K562 (cell line): ENCODE measurements around the gene SIRPA. TPM values are rescaled to one million over a fixed set of nuclear protein-coding genes. Genes with fewer than 3 reads are reported as not detected.

ENCODE experiments used
- ATAC-seq: fragments of 200-7000 bp; cut with Tn5 transposase; 3 replicates; pipeline ENCODE4 v1.9.1; 2020; ENCODE audit warnings: moderate library complexity
- BruUV-seq: library from RNA; stranded (reverse); fragments of 400-500 nt; replicated peaks from 2 replicates; lab custom pipeline; 2021; lab: Mats Ljungman, UMichigan
- CTCF ChIA-PET: fragments of 300-600 bp; formaldehyde crosslinking; extraction: SDS; loops from one replicate; lab custom pipeline; 2021; ENCODE audit warnings: low intra/inter-chr PET ratio; lab: Yijun Ruan, JAX
- POLR2A ChIA-PET: fragments of 300-600, 350-650 bp; sonication (Branson Sonifier 250); formaldehyde crosslinking; extraction: SDS; loops from one replicate; lab custom pipeline; 2021; ENCODE audit warnings: antibody characterized with exemption, inconsistent platforms; lab: Yijun Ruan, JAX
- DNase-seq, 4 experiments: peaks; one replicate each; pipeline versions ENCODE4 v3.0.0 to v3.0.0-alpha.2; 2011 to 2018; ENCODE audit warnings: low spot score in 3 of 4, mixed read lengths in 3 of 4; ENCODE audit errors: extremely low read depth in 1 of 4
- FAIRE-seq: peaks from 2 replicates; lab custom pipeline; 2011; peaks lifted over from hg19 to GRCh38; lab: Jason Lieb, UNC
- H2AFZ ChIP-seq: 2 replicates; pipeline ENCODE4 v1.6.0; 2011; ENCODE audit warnings: low read depth, low read length, control low read depth, inconsistent platforms
- H3K27ac ChIP-seq: fragments of 200-600 bp; 3 replicates; pipeline ENCODE4 v1.8.0; 2011; ENCODE audit warnings: low read depth, mild to moderate bottlenecking, control low read depth, inconsistent platforms, low read length, moderate library complexity, mixed read lengths; ENCODE audit errors: extremely low read depth
- H3K27me3 ChIP-seq, 2 experiments: fragments of 300-600 bp in 1 of 2; 2 replicates in 1 of 2; 3 replicates in 1 of 2; pipeline versions ENCODE4 v1.6.0 to v1.8.0; 2011; ENCODE audit warnings: inconsistent platforms in 2 of 2, low read length in 2 of 2, mild to moderate bottlenecking in 1 of 2, mixed read lengths in 1 of 2, moderate library complexity in 1 of 2; ENCODE audit not compliant: control insufficient read depth in 2 of 2, insufficient read depth in 2 of 2
- H3K36me3 ChIP-seq: fragments of 300-600 bp; 3 replicates; pipeline ENCODE4 v1.8.0; 2011; ENCODE audit warnings: mild to moderate bottlenecking, low read length, inconsistent platforms; ENCODE audit not compliant: control insufficient read depth, insufficient read depth
- H3K4me1 ChIP-seq, 2 experiments: fragments of 200-600 bp in 1 of 2; replicated peaks in 1 of 2; 2 replicates in 1 of 2; 3 replicates in 1 of 2; pipeline versions ENCODE4 v1.5.1 to v1.8.0; 2011; ENCODE audit warnings: inconsistent platforms in 2 of 2, low read length in 2 of 2, mild to moderate bottlenecking in 1 of 2, mixed read lengths in 1 of 2, moderate library complexity in 1 of 2; ENCODE audit not compliant: control insufficient read depth in 2 of 2, insufficient read depth in 2 of 2
- H3K4me2 ChIP-seq: 2 replicates; pipeline ENCODE4 v1.6.1; 2011; ENCODE audit warnings: low read length, control low read depth, inconsistent platforms, mixed read lengths; ENCODE audit not compliant: insufficient read depth
- H3K4me3 ChIP-seq: fragments of 200-600 bp; sonication (generic), shearing (Covaris generic); 2 replicates; pipeline ENCODE4 v1.5.1; 2016; ENCODE audit warnings: control low read depth, inconsistent platforms
- H3K79me2 ChIP-seq: fragments of 200-600 bp; 3 replicates; pipeline ENCODE4 v1.8.0; 2011; ENCODE audit warnings: low read length, inconsistent platforms; ENCODE audit not compliant: control insufficient read depth, insufficient read depth
- H3K9ac ChIP-seq, 2 experiments: 2 replicates each; pipeline versions ENCODE4 v1.6.0 to v1.6.1; 2011; ENCODE audit warnings: low read depth in 2 of 2, low read length in 2 of 2, control low read depth in 1 of 2, inconsistent platforms in 1 of 2, mild to moderate bottlenecking in 1 of 2, mixed read lengths in 1 of 2; ENCODE audit not compliant: insufficient read depth in 1 of 2
- H3K9me1 ChIP-seq: one replicate; pipeline ENCODE4 v1.6.0; 2011; ENCODE audit warnings: inconsistent platforms, mild to moderate bottlenecking, low read length, moderate library complexity; ENCODE audit not compliant: control insufficient read depth, insufficient read depth
- H3K9me3 ChIP-seq: replicated peaks from 2 replicates; pipeline ENCODE4 v1.5.1; 2011; ENCODE audit warnings: low read depth, low read length, inconsistent platforms; ENCODE audit not compliant: control insufficient read depth, insufficient read depth
- H4K20me1 ChIP-seq: replicated peaks from 2 replicates; pipeline ENCODE4 v1.6.1; 2011; ENCODE audit warnings: low read length, inconsistent platforms, mixed read lengths; ENCODE audit not compliant: control insufficient read depth, insufficient read depth
- CBX1 ChIP-seq: sonication (generic); IDR thresholded peaks from 2 replicates; pipeline ENCODE4 v1.6.1; 2016; ENCODE audit warnings: antibody characterized with exemption, low read depth, mild to moderate bottlenecking
- HDAC2 ChIP-seq: fragments of 450-650 bp; IDR thresholded peaks from 2 replicates; pipeline ENCODE4 v1.6.1; 2016; ENCODE audit warnings: mild to moderate bottlenecking
- L3MBTL2 ChIP-seq: fragments of 450-650 bp; IDR thresholded peaks from 2 replicates; pipeline ENCODE4 v1.6.1; 2016; ENCODE audit warnings: mild to moderate bottlenecking, moderate library complexity
- LCOR ChIP-seq: sonication (generic); formaldehyde crosslinking; IDR thresholded peaks from 2 replicates; pipeline ENCODE4 v1.8.0; 2022; ENCODE audit warnings: mild to moderate bottlenecking, missing genetic modification reagents
- MED1 ChIP-seq: sonication (generic); formaldehyde crosslinking; IDR thresholded peaks from 2 replicates; pipeline ENCODE4 v1.8.1; 2023; ENCODE audit warnings: missing genetic modification reagents, borderline replicate concordance
- POLR2AphosphoS5 ChIP-seq: IDR thresholded peaks from 2 replicates; pipeline ENCODE4 v1.6.1; 2011; ENCODE audit warnings: mild to moderate bottlenecking, low read depth, low read length, moderate library complexity; ENCODE audit not compliant: control insufficient read depth, insufficient read depth
- RFX5 ChIP-seq: IDR thresholded peaks from 2 replicates; pipeline ENCODE4 v1.6.1; 2011; ENCODE audit warnings: low read depth, mild to moderate bottlenecking, improper control_type of control experiment, low read length
- RNF2 ChIP-seq: sonication (generic); IDR thresholded peaks from 2 replicates; pipeline ENCODE4 v1.6.1; 2016
- TSHZ1 ChIP-seq: fragments of 250-450 bp; sonication (Bioruptor Pico); IDR thresholded peaks from 2 replicates; pipeline ENCODE4 v1.4.0; 2020; ENCODE audit warnings: mild to moderate bottlenecking, moderate library complexity
- ZNF324 ChIP-seq: fragments of 250-450 bp; sonication (Bioruptor Pico); IDR thresholded peaks from 2 replicates; pipeline ENCODE4 v1.4.0; 2020; ENCODE audit warnings: mild to moderate bottlenecking
- ZNF561 ChIP-seq: fragments of 450-650 bp; formaldehyde crosslinking; conservative IDR thresholded peaks from 2 replicates; pipeline ENCODE4 v1.4.0; 2020; ENCODE audit warnings: mild to moderate bottlenecking, moderate library complexity
- ZNF740 ChIP-seq, 3 experiments: fragments of 200-800 bp in 1 of 3; sonication (Bioruptor generic) in 1 of 3; sonication (generic) in 1 of 3; formaldehyde crosslinking in 1 of 3; IDR thresholded peaks; 2 replicates each; pipeline versions ENCODE4 v1.6.1 to v1.8.0; 2016 to 2022; ENCODE audit warnings: mild to moderate bottlenecking in 2 of 3, missing compliant biosample characterization in 2 of 3, missing genetic modification characterization in 2 of 3, missing genetic modification reagents in 1 of 3
- ZZZ3 ChIP-seq: fragments of 450-650 bp; IDR thresholded peaks from 2 replicates; pipeline ENCODE4 v1.6.1; 2016; ENCODE audit warnings: antibody characterized with exemption, mild to moderate bottlenecking, moderate library complexity
- WGBS: fragments of 100-300 bp; shearing (Covaris generic); methylation state at CpG from one replicate; pipeline ENCODE4 v1.1.6; 2016; ENCODE audit warnings: low coverage, mixed read lengths; ENCODE audit not compliant: insufficient coverage; ENCODE audit errors: missing lambda C conversion rate; 5-methylcytosine and 5-hydroxymethylcytosine counted together
- in situ Hi-C: fragments of 300-500 bp; cut with MboI; formaldehyde crosslinking; loops from 4 replicates; pipeline ENCODE4 v1.15.0; 2018; ENCODE audit warnings: inconsistent platforms, mixed read lengths
- intact Hi-C: fragments of 100-400 bp; cut with micrococcal nuclease; formaldehyde crosslinking; loops from 2 replicates; pipeline ENCODE4 v1.14.2; 2022
- polyA plus RNA-seq, 8 experiments: library from polyadenylated mRNA; depleted of rRNA in 4 of 8; stranded (reverse) in 5 of 8; unstranded in 3 of 8; fragments of >200 nt; fragmentation: Nextera tagmentation in 2 of 8; fragmentation: Illumina TruSeq in 1 of 8; extraction: Ambion mirVana in 2 of 8; extraction: Trizol in 1 of 8; gene quantifications; 2 replicates each; pipeline versions ENCODE4 v1.2.1 to v1.2.3, GENCODE V29; 2011 to 2014; ENCODE audit warnings: inconsistent platforms in 1 of 8, missing spikeins in 1 of 8
- total RNA-seq, 7 experiments: library from RNA; depleted of rRNA in 6 of 7; stranded (reverse); fragments of >200 nt in 6 of 7; fragmentation: Illumina TruSeq in 2 of 7; extraction: Trizol in 2 of 7; gene quantifications; 2 replicates each; pipeline versions ENCODE4 v1.2.1 to v1.2.3, GENCODE V29; 2011 to 2021; ENCODE audit warnings: low replicate concordance in 1 of 7

The SIRPA gene
- total and polyA plus RNA-seq, 9 of the 15 experiments (the other 6 are each of a cell fraction or from before 2014, with no cell fraction given), result 0.01 to 0.40 (median 0.11) TPM; not detected in 2

- no peaks in the 10 kb centered on the region for H3K9me3 ChIP-seq
- no peaks in the 10 kb centered on the region for H3K4me1 ChIP-seq
- WGBS, result 0% methylated on average over 5 of the region's 7 CpGs
- no peak for FAIRE-seq
- ATAC-seq, result no peak
- DNase-seq, result no peak
- no peaks in the 10 kb centered on the region for H3K79me2 ChIP-seq
- H3K9ac ChIP-seq, result no peak overlapping the region
- intact Hi-C loops, result no loop called here
- TF ChIP-seq L3MBTL2, result no peak
- no peak for TF ChIP-seq ZNF740 (CRISPR knock-in tag; IDR thresholded peaks at IDR 0.05)
- TF ChIP-seq ZNF740 (tag; IDR thresholded peaks at IDR 0.05), result no peak
- no peaks in the 10 kb centered on the region for H3K9me1 ChIP-seq
- CTCF ChIA-PET, result no interaction called here
- H2AFZ ChIP-seq, result no peak overlapping the region
- no TSS peak for BruUV-seq
- H3K4me3 ChIP-seq, result no peak overlapping the region
- no peak overlapping the region for H3K27ac ChIP-seq
- no peaks in the 10 kb centered on the region for H4K20me1 ChIP-seq
- in situ Hi-C loops, result no loop called here
- H3K4me2 ChIP-seq, result no peak overlapping the region
- H3K27me3 ChIP-seq, result peaks cover 0 to 11% of the 10 kb centered on the region in 2 experiments; a peak in 1 of 5 replicates
- no peaks in the 10 kb centered on the region for H3K36me3 ChIP-seq
- POLR2A ChIA-PET, result interaction anchor here (0.7 kb wide), 1 partner anchor 11 kb away, joined by 3 read pairs; no protein-coding TSS in a partner anchor
Observed at GRCh38 chr20:1845701-1846100, 49.5 kb upstream of the SIRPA start.

- WGBS, result 0% methylated on average over 1 of the region's 1 CpG
- no peak overlapping the region for H3K4me2 ChIP-seq
- H3K79me2 ChIP-seq, result no peaks in the 10 kb centered on the region
- no peak overlapping the region for H3K4me3 ChIP-seq
- no peaks in the 10 kb centered on the region for H4K20me1 ChIP-seq
- in situ Hi-C loops (no loop called here), intact Hi-C loops (no loop called here)
- H3K36me3 ChIP-seq, result no peaks in the 10 kb centered on the region
- CTCF ChIA-PET, result no interaction called here
- H3K27ac ChIP-seq, result no peak overlapping the region
- H3K9me1 ChIP-seq, result no peaks in the 10 kb centered on the region
- no peaks in the 10 kb centered on the region for H3K4me1 ChIP-seq
- POLR2A ChIA-PET, result interaction anchor here (0.7 kb wide), 1 partner anchor 11 kb away, joined by 3 read pairs; no protein-coding TSS in a partner anchor
- no peak overlapping the region for H3K9ac ChIP-seq
- H3K27me3 ChIP-seq, result peaks cover 0 to 4% of the 10 kb centered on the region in 2 experiments; a peak in 1 of 5 replicates
- BruUV-seq, result no TSS peak
- FAIRE-seq, result no peak
- no peak overlapping the region for H2AFZ ChIP-seq
- DNase-seq, result no peak
- no peak for ATAC-seq
- H3K9me3 ChIP-seq, result no peaks in the 10 kb centered on the region
- TF ChIP-seq CBX1, result no peak
- TF ChIP-seq TSHZ1 (CRISPR knock-in tag), result no peak
- TF ChIP-seq LCOR (CRISPR knock-in tag), result no peak
- no peak for TF ChIP-seq RNF2
- no peak for TF ChIP-seq ZNF324 (CRISPR knock-in tag)
- TF ChIP-seq ZNF561 (CRISPR knock-in tag), result no peak
- TF ChIP-seq MED1 (CRISPR knock-in tag), result no peak
- no peak for TF ChIP-seq RFX5
- no peak for TF ChIP-seq ZZZ3
- TF ChIP-seq HDAC2, result no peak
- TF ChIP-seq POLR2AphosphoS5, result no peak
Observed at GRCh38 chr20:1846341-1846740, 48.9 kb upstream of the SIRPA start.
